ENCODE data around the gene CTIF. TPM values are rescaled to one million over a fixed set of nuclear protein-coding genes. Genes with fewer than 3 reads are reported as not detected.

The CTIF gene
- total and polyA plus RNA-seq, 4 donors, result 10.6 to 26.7 (median 12.3) TPM

DNA sequence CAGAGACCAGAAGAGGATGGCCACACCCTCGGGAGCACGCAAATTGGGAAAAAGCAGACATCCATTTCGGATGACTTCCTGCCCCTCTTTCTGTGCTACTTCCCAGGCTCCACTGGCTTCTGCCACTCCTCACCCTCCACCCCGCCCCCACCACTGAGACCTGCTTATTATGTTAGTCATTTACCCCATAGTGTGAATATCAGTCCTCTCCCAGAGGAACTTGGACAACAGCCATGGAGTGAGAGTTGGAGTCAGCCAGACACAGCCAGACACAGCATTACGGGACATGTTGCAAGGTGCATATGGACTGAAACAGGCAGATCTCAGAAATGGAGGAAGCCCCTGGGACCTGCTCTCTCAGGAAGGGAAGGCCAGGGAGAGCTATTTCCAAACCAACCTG is 51.8 kb downstream of the CTIF start:
- 92% methylated on average over 5 of the region's 5 CpGs for WGBS
- H3K9ac ChIP-seq (ENCODE audit: low read depth in 1 of 2, low read length in 2 of 2), result no peak overlapping the region
- no peaks in the 10 kb centered on the region for H3K36me3 ChIP-seq (ENCODE audit: control insufficient read depth in 4 of 4, insufficient read depth in 3 of 4, low read depth in 1 of 4, low read length in 3 of 4)
- H3K9me3 ChIP-seq (ENCODE audit: control insufficient read depth in 4 of 4, low read length in 3 of 4), result no peaks in the 10 kb centered on the region
- TF ChIP-seq JUND (IDR thresholded peaks at IDR 0.05), result no peak
- peaks cover 2 to 19% (median 8%) of the 10 kb centered on the region in 4 donors for H3K4me1 ChIP-seq (ENCODE audit: control insufficient read depth in 4 of 4, insufficient read depth in 4 of 4, low read length in 3 of 4)
- no peak for DNase-seq (ENCODE audit: low spot score)
- H3K4me3 ChIP-seq (ENCODE audit: low read depth in 1 of 3, low read length in 3 of 3), result no peak overlapping the region
- peak overlapping the region in 1 of 2 donors; percentile 60 for H3K27ac ChIP-seq (ENCODE audit: low read depth in 1 of 2, low read length in 2 of 2)
- H3K27me3 ChIP-seq (ENCODE audit: control insufficient read depth in 4 of 4, insufficient read depth in 4 of 4, low read length in 3 of 4), result no peaks in the 10 kb centered on the region

DNA sequence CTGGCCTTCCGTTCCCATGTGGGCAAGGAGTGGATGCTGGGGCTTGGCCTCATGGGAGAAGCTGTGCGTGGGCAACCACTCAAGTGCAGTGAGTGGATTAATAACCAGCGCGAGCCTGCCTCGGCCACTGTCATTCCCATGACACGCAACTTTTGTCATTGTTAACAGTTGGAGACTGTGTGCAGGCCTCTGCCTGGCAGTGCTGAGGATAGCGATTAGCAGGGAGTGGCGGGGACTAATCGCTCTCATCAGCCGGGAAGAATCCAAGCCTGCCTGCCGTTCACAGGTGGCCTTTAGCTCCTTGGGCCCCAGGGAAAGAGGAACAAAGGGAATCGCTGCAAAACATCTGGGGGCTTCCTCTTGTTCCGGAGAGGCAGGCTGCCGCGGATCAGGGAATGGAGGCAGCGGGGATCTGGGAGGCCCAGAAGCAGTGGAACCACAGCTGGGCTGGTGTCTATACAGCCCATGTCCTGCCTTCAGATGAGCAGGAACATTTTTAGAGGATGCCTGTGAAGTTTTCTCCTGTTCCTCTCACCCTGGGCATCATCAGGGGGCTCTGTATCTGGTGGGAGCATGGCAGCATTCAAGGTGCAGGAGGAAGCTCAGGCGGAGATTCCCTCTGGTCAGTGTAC is 53.8 kb downstream of the CTIF start:
- H3K4me1 ChIP-seq (ENCODE audit: control insufficient read depth in 4 of 4, insufficient read depth in 4 of 4, low read length in 3 of 4), result peaks cover 2 to 19% (median 8%) of the 10 kb centered on the region in 4 donors
- H3K9ac ChIP-seq (ENCODE audit: low read depth in 1 of 2, low read length in 2 of 2), result no peak overlapping the region
- no peaks in the 10 kb centered on the region for H3K36me3 ChIP-seq (ENCODE audit: control insufficient read depth in 4 of 4, insufficient read depth in 3 of 4, low read depth in 1 of 4, low read length in 3 of 4)
- 98% methylated on average over 17 of the region's 17 CpGs for WGBS
- no peaks in the 10 kb centered on the region for H3K27me3 ChIP-seq (ENCODE audit: control insufficient read depth in 4 of 4, insufficient read depth in 4 of 4, low read length in 3 of 4)
- DNase-seq (ENCODE audit: low spot score), result no peak
- TF ChIP-seq NR2F2 (IDR thresholded peaks at IDR 0.05) (no peak), RAD21 (IDR thresholded peaks at IDR 0.05) (no peak), GABPA (IDR thresholded peaks at IDR 0.05 in 1 of 2, conservative IDR thresholded peaks at IDR 0.05 in 1 of 2) (no peak), SP1 (IDR thresholded peaks at IDR 0.05) (no peak), JUND (IDR thresholded peaks at IDR 0.05) (no peak), HNF4G (IDR thresholded peaks at IDR 0.05) (no peak), TAF1 (conservative IDR thresholded peaks at IDR 0.05) (no peak)
- TF ChIP-seq, protein P1, sequence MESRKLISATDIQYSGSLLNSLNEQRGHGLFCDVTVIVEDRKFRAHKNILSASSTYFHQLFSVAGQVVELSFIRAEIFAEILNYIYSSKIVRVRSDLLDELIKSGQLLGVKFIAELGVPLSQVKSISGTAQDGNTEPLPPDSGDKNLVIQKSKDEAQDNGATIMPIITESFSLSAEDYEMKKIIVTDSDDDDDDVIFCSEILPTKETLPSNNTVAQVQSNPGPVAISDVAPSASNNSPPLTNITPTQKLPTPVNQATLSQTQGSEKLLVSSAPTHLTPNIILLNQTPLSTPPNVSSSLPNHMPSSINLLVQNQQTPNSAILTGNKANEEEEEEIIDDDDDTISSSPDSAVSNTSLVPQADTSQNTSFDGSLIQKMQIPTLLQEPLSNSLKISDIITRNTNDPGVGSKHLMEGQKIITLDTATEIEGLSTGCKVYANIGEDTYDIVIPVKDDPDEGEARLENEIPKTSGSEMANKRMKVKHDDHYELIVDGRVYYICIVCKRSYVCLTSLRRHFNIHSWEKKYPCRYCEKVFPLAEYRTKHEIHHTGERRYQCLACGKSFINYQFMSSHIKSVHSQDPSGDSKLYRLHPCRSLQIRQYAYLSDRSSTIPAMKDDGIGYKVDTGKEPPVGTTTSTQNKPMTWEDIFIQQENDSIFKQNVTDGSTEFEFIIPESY (IDR thresholded peaks at IDR 0.05), result no peak
- TF ChIP-seq, protein P2, sequence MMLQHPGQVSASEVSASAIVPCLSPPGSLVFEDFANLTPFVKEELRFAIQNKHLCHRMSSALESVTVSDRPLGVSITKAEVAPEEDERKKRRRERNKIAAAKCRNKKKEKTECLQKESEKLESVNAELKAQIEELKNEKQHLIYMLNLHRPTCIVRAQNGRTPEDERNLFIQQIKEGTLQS (IDR thresholded peaks at IDR 0.05), result no peak
- TF ChIP-seq, protein P3, sequence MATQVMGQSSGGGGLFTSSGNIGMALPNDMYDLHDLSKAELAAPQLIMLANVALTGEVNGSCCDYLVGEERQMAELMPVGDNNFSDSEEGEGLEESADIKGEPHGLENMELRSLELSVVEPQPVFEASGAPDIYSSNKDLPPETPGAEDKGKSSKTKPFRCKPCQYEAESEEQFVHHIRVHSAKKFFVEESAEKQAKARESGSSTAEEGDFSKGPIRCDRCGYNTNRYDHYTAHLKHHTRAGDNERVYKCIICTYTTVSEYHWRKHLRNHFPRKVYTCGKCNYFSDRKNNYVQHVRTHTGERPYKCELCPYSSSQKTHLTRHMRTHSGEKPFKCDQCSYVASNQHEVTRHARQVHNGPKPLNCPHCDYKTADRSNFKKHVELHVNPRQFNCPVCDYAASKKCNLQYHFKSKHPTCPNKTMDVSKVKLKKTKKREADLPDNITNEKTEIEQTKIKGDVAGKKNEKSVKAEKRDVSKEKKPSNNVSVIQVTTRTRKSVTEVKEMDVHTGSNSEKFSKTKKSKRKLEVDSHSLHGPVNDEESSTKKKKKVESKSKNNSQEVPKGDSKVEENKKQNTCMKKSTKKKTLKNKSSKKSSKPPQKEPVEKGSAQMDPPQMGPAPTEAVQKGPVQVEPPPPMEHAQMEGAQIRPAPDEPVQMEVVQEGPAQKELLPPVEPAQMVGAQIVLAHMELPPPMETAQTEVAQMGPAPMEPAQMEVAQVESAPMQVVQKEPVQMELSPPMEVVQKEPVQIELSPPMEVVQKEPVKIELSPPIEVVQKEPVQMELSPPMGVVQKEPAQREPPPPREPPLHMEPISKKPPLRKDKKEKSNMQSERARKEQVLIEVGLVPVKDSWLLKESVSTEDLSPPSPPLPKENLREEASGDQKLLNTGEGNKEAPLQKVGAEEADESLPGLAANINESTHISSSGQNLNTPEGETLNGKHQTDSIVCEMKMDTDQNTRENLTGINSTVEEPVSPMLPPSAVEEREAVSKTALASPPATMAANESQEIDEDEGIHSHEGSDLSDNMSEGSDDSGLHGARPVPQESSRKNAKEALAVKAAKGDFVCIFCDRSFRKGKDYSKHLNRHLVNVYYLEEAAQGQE (IDR thresholded peaks at IDR 0.05), result no peak
- TF ChIP-seq, protein P4, sequence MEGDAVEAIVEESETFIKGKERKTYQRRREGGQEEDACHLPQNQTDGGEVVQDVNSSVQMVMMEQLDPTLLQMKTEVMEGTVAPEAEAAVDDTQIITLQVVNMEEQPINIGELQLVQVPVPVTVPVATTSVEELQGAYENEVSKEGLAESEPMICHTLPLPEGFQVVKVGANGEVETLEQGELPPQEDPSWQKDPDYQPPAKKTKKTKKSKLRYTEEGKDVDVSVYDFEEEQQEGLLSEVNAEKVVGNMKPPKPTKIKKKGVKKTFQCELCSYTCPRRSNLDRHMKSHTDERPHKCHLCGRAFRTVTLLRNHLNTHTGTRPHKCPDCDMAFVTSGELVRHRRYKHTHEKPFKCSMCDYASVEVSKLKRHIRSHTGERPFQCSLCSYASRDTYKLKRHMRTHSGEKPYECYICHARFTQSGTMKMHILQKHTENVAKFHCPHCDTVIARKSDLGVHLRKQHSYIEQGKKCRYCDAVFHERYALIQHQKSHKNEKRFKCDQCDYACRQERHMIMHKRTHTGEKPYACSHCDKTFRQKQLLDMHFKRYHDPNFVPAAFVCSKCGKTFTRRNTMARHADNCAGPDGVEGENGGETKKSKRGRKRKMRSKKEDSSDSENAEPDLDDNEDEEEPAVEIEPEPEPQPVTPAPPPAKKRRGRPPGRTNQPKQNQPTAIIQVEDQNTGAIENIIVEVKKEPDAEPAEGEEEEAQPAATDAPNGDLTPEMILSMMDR (IDR thresholded peaks at IDR 0.05; ENCODE audit: low read depth, low read length, missing input control), result no peak
- H3K4me3 ChIP-seq (ENCODE audit: low read depth in 1 of 3, low read length in 3 of 3), result no peak overlapping the region
- H3K9me3 ChIP-seq (ENCODE audit: control insufficient read depth in 4 of 4, low read length in 3 of 4), result no peaks in the 10 kb centered on the region
- H3K27ac ChIP-seq (ENCODE audit: low read depth in 1 of 2, low read length in 2 of 2), result no peak overlapping the region

All from liver (tissue), 9 donors.